ENCODE results near the gene SLC5A10.
A peak's percentile ranks its signal among the peaks of the same experiment; 100 is the strongest.

SLC5A10 gene

GRCh38 chr17:19002805-19003542 is 51.0 kb downstream of the SLC5A10 start:
- DNase-seq (ENCODE audit: low read depth, low spot score): no peak

- DNase-seq (ENCODE audit: low read depth, low spot score): no peak
Measured at GRCh38 chr17:19003543-19004420, 51.8 kb downstream of the SLC5A10 start.

DNA sequence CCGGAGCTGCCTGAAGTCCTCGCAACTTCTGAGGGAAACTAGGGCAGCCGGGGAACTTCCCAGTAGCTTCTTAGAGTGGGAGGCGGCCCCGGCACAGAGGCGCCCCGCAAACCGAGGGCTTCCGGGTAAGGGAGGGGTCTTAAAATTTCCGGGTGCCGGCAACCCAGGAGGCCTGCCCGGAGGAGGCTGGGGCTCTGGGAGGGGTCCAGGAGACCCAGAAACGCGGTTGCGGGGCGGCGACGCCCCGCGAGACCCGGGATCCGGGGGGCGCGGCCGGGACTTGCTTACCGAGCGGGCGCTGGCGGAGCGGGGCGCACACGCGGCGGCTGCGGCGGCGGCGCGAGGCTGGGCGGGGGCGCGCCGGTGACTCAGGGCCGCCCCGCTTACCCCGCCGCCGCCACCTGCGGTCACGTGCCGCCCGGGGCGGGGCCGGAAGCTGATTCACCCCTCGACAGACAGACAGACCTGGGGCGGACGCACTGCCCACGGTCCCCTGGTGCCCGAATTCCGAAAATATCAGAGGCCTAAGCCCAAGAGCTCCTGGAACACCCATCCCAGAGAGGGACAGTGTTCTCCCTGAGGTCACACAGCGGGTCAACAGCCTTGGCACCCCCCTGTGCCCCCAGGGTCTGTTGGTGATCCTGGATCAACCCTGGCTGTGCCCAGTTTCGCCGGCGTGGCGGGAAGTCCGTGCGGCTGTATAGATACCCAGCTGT is 52.6 kb downstream of the SLC5A10 start, which contains the start of gene FAM83G:
TSS of gene FAM83G (minus strand) at position 344 of the 716 bp plus-strand sequence. CDS start 723 bp downstream, outside the sequence.
- peak; percentile 74 for DNase-seq (ENCODE audit: low read depth, low spot score)

DNA sequence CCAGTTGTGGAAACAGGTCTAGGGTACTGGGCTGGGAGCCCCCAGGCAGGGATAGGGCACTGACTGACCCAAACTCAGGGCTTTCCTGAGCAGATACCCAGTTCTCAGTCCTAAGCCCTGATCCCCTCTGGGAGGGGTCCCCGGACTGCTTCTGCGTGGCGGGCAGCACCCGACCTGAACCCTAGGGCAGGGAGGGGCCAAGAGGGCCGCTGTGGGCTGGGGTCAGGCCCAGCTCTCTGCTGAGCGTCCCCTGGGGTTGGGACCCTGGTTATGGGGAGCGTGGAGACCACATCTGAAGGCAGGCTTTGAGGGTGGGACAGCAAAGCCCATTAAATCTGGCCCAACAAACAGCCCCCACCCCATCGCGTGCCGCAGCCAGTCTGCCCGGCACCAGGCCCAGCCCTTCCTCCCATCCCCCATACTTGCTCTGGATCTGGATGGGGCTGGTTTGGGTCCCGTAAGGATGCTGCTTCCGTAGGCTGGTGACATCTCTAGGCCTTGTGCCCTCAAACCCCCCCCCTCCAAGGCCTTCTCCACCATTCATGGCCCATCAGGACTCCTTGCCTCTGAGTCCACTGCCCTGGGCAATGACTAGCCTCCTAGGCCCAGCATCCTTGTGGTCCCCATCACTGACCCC is 53.3 kb downstream of the SLC5A10 start:
- DNase-seq (ENCODE audit: low read depth, low spot score): no peak

GRCh38 chr17:19005789-19006430 is 53.9 kb downstream of the SLC5A10 start:
- no peak for DNase-seq (ENCODE audit: low read depth, low spot score)

GRCh38 chr17:19006698-19007097 is 54.7 kb downstream of the SLC5A10 start:
- DNase-seq (ENCODE audit: low read depth, low spot score): no peak

DNA sequence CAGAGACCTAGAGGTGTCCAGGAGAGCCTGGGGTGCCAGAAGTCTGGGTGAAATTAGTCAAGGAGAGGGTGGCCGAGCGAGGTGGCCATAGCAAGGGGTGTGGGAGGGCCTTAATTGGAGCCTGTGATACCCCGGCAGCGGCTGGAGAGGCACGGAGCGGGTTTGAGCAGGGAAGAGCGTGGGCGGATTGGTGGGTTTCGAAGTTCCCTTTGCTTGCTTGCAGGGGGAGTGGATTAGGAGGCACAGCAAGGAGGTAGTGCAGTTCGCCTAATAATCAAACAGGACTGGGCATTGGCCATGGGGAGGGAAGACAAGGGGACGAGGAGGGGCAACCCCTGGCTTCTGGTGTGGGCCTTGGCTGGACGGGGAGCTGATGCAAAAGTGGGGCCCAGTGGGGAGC is 58.0 kb downstream of the SLC5A10 start:
- no peak for DNase-seq (ENCODE audit: low read depth, low spot score)

DNA sequence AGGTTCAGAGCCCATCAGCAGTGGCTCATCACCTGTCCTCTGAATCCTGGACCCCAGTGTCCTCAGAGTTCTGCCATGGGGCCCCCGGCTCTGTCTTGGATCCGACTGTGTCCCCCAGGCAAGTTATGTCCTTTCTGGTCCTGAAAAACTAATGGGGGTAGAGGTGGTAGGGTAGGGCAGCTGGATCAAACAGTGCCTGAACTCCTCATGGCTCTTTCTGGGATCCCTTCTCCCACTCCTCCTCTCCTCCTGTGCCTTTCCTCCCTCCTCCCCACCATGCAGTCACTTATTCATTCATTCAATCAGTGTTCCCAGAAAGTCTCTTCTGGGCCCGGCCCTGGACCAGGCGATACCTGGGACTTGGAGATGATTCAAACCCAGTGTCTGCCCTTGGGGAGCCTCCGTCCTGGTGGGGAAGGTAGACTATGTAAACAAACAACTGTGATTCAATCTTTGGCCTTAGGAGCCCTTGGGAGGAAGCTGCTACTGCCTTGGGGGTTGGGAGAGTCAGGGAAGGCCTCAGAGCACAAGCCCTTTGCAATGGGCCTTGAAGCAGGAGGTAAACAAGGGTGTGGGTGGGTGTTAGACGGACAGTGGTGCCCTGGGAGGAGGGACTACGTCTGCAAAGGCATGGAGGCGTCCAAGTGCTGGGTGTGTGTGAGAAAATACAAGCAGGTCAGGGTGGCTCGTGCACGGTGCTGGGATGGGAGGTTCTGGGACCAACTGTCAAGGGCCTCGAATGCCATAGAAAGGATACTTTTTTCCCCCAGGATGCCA is 59.0 kb downstream of the SLC5A10 start:
- DNase-seq (ENCODE audit: low read depth, low spot score): no peak

DNA sequence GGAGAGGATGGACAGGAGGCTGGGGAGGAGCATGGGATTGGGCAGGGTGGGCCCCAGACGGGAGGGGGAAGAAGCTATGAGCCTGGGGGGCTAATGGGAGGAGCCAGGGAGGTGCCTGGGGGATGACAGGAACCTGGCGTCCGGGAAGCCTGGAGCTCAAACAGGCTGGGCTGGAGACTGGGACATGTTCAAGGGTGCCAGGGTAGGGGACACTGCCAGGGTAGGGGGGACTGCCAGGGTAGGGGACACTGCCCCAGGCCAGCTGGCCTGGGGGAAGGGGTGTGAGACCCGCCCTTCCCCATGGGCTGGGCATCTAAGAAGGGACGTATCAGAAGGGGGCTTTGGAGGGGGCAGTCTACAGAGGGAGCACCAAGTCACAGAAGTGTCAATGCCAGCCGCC is 59.6 kb downstream of the SLC5A10 start:
- DNase-seq (ENCODE audit: low read depth, low spot score): no peak

DNA sequence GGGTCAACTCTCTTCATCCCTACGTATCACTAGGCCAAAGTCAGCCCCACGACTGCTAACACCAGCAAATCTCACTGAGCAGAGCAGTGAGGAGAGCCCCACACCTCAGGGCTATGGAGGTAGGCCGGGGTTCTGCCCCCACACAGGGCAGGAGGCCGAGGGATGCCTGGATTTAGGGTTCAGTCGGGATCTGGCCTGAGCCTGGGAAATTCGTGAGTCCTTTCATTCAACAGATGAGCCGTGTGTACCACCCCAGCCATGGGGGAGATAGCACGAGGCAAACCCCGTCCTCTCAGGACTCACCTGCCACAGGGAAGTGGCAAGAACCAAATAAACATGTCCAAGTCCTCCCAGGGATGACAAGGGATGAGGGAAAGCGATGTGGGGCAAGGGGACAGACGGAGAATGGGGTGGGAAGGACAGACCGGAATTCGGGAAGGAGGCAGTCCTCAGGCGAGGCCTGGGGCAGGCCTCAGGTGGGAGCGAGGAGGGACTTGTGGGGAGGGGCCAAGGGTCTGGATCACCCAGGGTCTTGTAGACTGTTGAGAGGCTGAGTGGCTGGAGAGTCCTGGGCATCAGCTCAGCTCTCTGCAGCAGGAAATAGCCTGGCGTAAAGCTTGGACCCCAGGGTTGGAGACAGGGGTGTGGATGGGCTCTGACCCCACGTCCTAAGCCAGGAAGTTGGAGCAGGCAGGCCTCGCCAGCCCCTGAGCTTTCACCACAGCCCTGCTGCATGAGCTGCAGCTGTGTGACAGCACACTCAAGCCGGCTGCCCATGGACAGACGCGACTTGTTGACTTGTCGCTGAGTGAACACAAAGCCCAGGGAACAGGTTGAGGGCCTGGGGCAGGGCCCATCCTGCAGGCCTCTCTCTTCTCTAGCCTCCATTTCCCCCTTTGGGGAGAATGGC is 60.5 kb downstream of the SLC5A10 start:
- no peak for DNase-seq (ENCODE audit: low read depth, low spot score)

- DNase-seq (ENCODE audit: low read depth, low spot score): no peak
Measured at GRCh38 chr17:19013226-19013625, 61.3 kb downstream of the SLC5A10 start.

DNA sequence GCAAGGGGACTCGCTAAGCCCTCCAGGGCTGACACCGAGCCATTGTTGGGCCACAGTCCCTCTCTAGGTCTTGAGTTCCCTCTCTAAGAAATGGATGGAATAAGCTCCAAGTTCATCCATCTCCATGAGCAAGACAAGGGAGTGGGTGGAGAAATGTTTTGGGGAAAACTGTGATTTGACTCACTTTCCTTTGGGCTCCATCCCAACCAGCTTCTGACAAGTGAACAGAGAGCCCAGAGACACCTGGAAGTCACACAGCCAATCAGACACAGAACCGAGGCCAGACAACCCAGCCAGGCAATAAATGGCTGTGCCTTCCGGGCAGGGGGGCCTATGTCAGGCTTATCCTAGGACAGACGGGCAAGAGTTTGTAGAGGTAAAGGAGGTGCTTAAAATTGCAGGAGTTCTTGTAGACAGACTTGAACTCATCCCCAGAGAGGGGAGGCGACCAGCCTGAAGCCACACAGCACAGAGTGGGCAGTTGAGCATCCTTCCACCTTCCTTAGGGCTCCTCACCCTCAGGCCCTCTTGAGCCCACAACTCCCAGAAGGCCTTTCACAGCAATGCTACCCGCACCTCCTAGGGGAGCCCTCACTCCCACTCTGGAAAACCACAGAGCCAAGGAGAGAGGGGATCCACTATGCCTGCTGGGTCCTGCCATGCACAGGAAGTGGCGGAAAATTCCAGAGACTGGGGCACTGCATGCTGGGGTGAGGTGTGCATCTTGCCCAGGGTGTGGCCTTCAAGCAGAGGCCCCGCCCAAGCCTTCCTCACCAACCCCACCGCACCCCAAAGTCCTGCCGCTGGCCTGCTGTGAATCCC is 62.1 kb downstream of the SLC5A10 start:
- DNase-seq (ENCODE audit: low read depth, low spot score): no peak

DNA sequence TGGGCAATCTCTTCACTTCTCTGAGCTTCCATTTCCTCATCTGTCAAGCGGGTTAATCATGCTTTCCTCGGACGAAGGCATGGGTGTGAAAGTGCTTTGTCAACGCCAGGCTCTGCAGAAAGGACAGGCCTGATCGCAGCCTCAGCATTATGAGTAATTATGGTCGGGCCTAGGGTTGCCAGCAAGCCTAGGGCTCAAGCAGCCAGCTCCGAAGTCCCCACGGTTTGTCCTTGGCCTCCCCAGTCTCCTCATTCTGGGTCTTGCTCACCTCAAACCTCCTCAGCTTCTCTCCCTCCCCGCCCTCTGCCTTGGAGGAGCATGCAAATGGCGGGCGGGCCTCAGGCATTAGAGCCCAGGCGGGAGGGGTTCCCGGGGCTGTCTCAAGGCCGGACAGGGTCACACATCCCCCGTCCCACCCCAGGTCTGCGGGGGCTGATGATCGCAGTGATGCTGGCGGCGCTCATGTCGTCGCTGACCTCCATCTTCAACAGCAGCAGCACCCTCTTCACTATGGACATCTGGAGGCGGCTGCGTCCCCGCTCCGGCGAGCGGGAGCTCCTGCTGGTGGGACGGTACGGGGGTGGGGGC is 62.8 kb downstream of the SLC5A10 start:
- no peak for DNase-seq (ENCODE audit: low read depth, low spot score)

DNA sequence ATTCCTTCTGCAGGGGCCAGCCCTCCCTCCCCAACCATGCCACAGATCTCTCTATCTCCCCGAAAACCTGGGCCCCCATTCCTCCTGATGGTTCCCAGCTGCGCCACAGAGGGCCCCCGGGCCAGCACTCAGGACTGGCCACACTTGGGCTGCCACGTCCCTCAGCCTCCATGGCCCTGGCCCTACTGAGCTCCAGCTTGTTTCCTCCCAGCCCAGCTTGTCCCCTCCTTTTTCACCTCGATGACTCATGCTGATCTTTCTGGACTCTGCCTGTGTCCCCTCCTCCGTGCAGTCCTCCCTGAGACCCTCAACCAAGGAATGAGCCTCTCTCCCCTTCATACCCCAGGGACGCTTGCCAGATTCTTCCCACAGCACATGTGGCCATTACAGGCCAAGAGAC is 63.5 kb downstream of the SLC5A10 start:
- DNase-seq (ENCODE audit: low read depth, low spot score): no peak

GRCh38 chr17:19016297-19016696 is 64.3 kb downstream of the SLC5A10 start:
- no peak for DNase-seq (ENCODE audit: low read depth, low spot score)

GRCh38 chr17:19016881-19017280 is 64.9 kb downstream of the SLC5A10 start:
- no peak for DNase-seq (ENCODE audit: low read depth, low spot score)

GRCh38 chr17:19017401-19017800 is 65.4 kb downstream of the SLC5A10 start:
- DNase-seq (ENCODE audit: low read depth, low spot score): no peak

All from activated CD4-positive, CD25-positive, alpha-beta regulatory T cell treated with anti-CD3 and anti-CD28 coated beads, Interleukin-2, amount 50 U/mL, for 16 hours (primary cell).